NB4 (cell line): Measurements from ENCODE around the gene HIPK1.
A peak's percentile ranks its signal among the peaks of the same experiment; 100 is the strongest.

Source experiments
- DNase-seq: peaks from one replicate; pipeline ENCODE4 v3.0.0; 2010; ENCODE audit warnings: low read depth
- H3K4me3 ChIP-seq: one replicate; pipeline ENCODE4 v1.5.1; 2011; ENCODE audit warnings: mild to moderate bottlenecking, low read depth, low read length, moderate library complexity
- CTCF ChIP-seq: IDR thresholded peaks from one replicate; pipeline ENCODE4 v1.5.1; 2012; ENCODE audit warnings: low read depth, low read length
- MAX ChIP-seq: IDR thresholded peaks from 2 replicates; pipeline ENCODE4 v1.6.1; 2011; ENCODE audit warnings: low read depth, low read length
- MYC ChIP-seq: IDR thresholded peaks from 2 replicates; pipeline ENCODE4 v1.6.1; 2011; ENCODE audit warnings: low read depth, low read length
- POLR2A ChIP-seq: IDR thresholded peaks from 2 replicates; pipeline ENCODE4 v1.6.1; 2011; ENCODE audit warnings: mild to moderate bottlenecking; ENCODE audit not compliant: insufficient read length; ENCODE audit errors: extremely low read depth

The HIPK1 gene

GRCh38 chr1:113949007-113949406 is 19.9 kb downstream of the HIPK1 start:
- DNase-seq, result peak; percentile 34
- H3K4me3 ChIP-seq, result no peak overlapping the region
- TF ChIP-seq CTCF (no peak), MYC (no peak), POLR2A (no peak), MAX (no peak)

GRCh38 chr1:113950908-113951307 is 21.8 kb downstream of the HIPK1 start:
- DNase-seq, result no peak
- no peak for TF ChIP-seq POLR2A
- no peak for TF ChIP-seq CTCF
- no peak for TF ChIP-seq MAX
- TF ChIP-seq MYC, result no peak
- H3K4me3 ChIP-seq, result no peak overlapping the region

GRCh38 chr1:113951719-113952118 is 22.6 kb downstream of the HIPK1 start:
- no peak for DNase-seq
- H3K4me3 ChIP-seq, result no peak overlapping the region
- TF ChIP-seq CTCF, result no peak
- no peak for TF ChIP-seq MYC
- TF ChIP-seq POLR2A, result no peak
- TF ChIP-seq MAX, result no peak

- no peak for TF ChIP-seq MYC
- DNase-seq, result no peak
- no peak overlapping the region for H3K4me3 ChIP-seq
Measured at GRCh38 chr1:113957984-113958383, 28.9 kb downstream of the HIPK1 start.

- no peak overlapping the region for H3K4me3 ChIP-seq
- TF ChIP-seq MYC, result no peak
- no peak for TF ChIP-seq CTCF
- TF ChIP-seq MAX, result no peak
- TF ChIP-seq POLR2A, result no peak
- DNase-seq, result no peak
Measured at GRCh38 chr1:113958691-113959090, 29.6 kb downstream of the HIPK1 start.

GRCh38 chr1:113963281-113963906 is 34.3 kb downstream of the HIPK1 start:
- no peak for DNase-seq
- H3K4me3 ChIP-seq, result no peak overlapping the region
- TF ChIP-seq POLR2A (no peak), MAX (no peak), MYC (no peak), CTCF (no peak)
